Trophoblast cell (in vitro differentiated cells and primary cell): ENCODE measurements around the gene IL21R.

Experiments
- DNase-seq, 2 donors: peaks; one replicate each; pipeline ENCODE4 v3.0.0-alpha.2; 2016
- H2AFZ ChIP-seq: 2 replicates; pipeline ENCODE4 v1.6.1; 2013; ENCODE audit warnings: low read length, moderate library complexity, mild to moderate bottlenecking; ENCODE audit not compliant: insufficient read depth, poor library complexity
- H2AK5ac ChIP-seq: 2 replicates; pipeline ENCODE4 v1.6.1; 2013; ENCODE audit warnings: mild to moderate bottlenecking, low read length
- H2BK120ac ChIP-seq: 2 replicates; pipeline ENCODE4 v1.6.1; 2013; ENCODE audit warnings: low read length, mild to moderate bottlenecking, moderate library complexity; ENCODE audit not compliant: insufficient read depth, poor library complexity
- H2BK12ac ChIP-seq: 2 replicates; pipeline ENCODE4 v1.6.1; 2013; ENCODE audit warnings: mild to moderate bottlenecking, low read length, moderate library complexity
- H2BK5ac ChIP-seq: 2 replicates; pipeline ENCODE4 v1.6.1; 2013; ENCODE audit warnings: low read length, low read depth, moderate library complexity, mild to moderate bottlenecking; ENCODE audit not compliant: poor library complexity
- H3K14ac ChIP-seq: 2 replicates; pipeline ENCODE4 v1.6.1; 2013; ENCODE audit warnings: mild to moderate bottlenecking, low read length
- H3K18ac ChIP-seq: 2 replicates; pipeline ENCODE4 v1.6.1; 2013; ENCODE audit warnings: mild to moderate bottlenecking, low read length
- H3K23ac ChIP-seq: 2 replicates; pipeline ENCODE4 v1.6.1; 2013; ENCODE audit warnings: low read length
- H3K27ac ChIP-seq: 2 replicates; pipeline ENCODE4 v1.5.1; 2013; ENCODE audit warnings: low read depth, mild to moderate bottlenecking, inconsistent platforms, low read length, moderate library complexity
- H3K27me3 ChIP-seq: 2 replicates; pipeline ENCODE4 v1.6.1; 2013; ENCODE audit warnings: inconsistent platforms, mild to moderate bottlenecking, low read length, moderate library complexity; ENCODE audit not compliant: insufficient read depth
- H3K36me3 ChIP-seq, 2 experiments: 1 replicate in 1 of 2; 2 replicates in 1 of 2; pipeline ENCODE4 v1.6.1; 2013; ENCODE audit warnings: low read length in 2 of 2, mild to moderate bottlenecking in 2 of 2, moderate library complexity in 1 of 2; ENCODE audit not compliant: insufficient read depth in 2 of 2, control insufficient read depth in 1 of 2
- H3K4ac ChIP-seq: 2 replicates; pipeline ENCODE4 v1.6.1; 2013; ENCODE audit warnings: low read depth, mild to moderate bottlenecking, low read length, moderate library complexity
- H3K4me1 ChIP-seq, 2 experiments: 1 replicate in 1 of 2; 2 replicates in 1 of 2; pipeline ENCODE4 v1.6.1; 2013; ENCODE audit warnings: low read length in 2 of 2, mild to moderate bottlenecking in 2 of 2, moderate library complexity in 1 of 2; ENCODE audit not compliant: insufficient read depth in 2 of 2, control insufficient read depth in 1 of 2
- H3K4me2 ChIP-seq: 2 replicates; pipeline ENCODE4 v1.6.1; 2013; ENCODE audit warnings: inconsistent platforms, mild to moderate bottlenecking, low read length, moderate library complexity
- H3K4me3 ChIP-seq: 2 replicates; pipeline ENCODE4 v1.5.1; 2013; ENCODE audit warnings: mild to moderate bottlenecking, low read depth, low read length, inconsistent platforms
- H3K79me1 ChIP-seq: one replicate; pipeline ENCODE4 v1.6.1; 2013; ENCODE audit warnings: low read length
- H3K79me2 ChIP-seq: 2 replicates; pipeline ENCODE4 v1.6.1; 2013; ENCODE audit warnings: low read length, mild to moderate bottlenecking; ENCODE audit not compliant: control insufficient read depth, insufficient read depth, poor library complexity
- H3K9ac ChIP-seq: 2 replicates; pipeline ENCODE4 v1.6.1; 2013; ENCODE audit warnings: mild to moderate bottlenecking, low read length
- H3K9me3 ChIP-seq: 2 replicates; pipeline ENCODE4 v1.6.1; 2013; ENCODE audit warnings: low read depth, mild to moderate bottlenecking, control low read depth, inconsistent platforms, low read length; ENCODE audit not compliant: insufficient read depth
- H4K12ac ChIP-seq: 2 replicates; pipeline ENCODE4 v1.6.1; 2013; ENCODE audit warnings: low read depth, mild to moderate bottlenecking, low read length, moderate library complexity
- H4K8ac ChIP-seq: 2 replicates; pipeline ENCODE4 v1.6.1; 2013; ENCODE audit warnings: low read depth, mild to moderate bottlenecking, low read length, moderate library complexity
- H4K91ac ChIP-seq: one replicate; pipeline ENCODE4 v1.6.1; 2013; ENCODE audit warnings: low read depth, mild to moderate bottlenecking, low read length, moderate library complexity
- WGBS: extraction: QIAGEN DNeasy Blood & Tissue Kit; methylation state at CpG from one replicate; pipeline ENCODE4 v1.1.7; 2013; ENCODE audit warnings: missing lambda C conversion rate; ENCODE audit not compliant: insufficient read length, insufficient coverage; ENCODE audit errors: extremely low coverage; 5-methylcytosine and 5-hydroxymethylcytosine counted together

The IL21R gene

GRCh38 chr16:27473101-27473900, 71.3 kb downstream of the IL21R start:
- no peak overlapping the region for H3K27ac ChIP-seq
- no peak overlapping the region for H2BK12ac ChIP-seq
- no peaks in the 10 kb centered on the region for H3K79me1 ChIP-seq
- H3K9ac ChIP-seq = no peak overlapping the region
- no peak overlapping the region for H4K8ac ChIP-seq
- peaks cover 2% of the 10 kb centered on the region for H3K9me3 ChIP-seq
- no peak overlapping the region for H2BK5ac ChIP-seq
- no peak overlapping the region for H3K23ac ChIP-seq
- no peak overlapping the region for H3K14ac ChIP-seq
- H2BK120ac ChIP-seq = no peak overlapping the region
- H3K79me2 ChIP-seq = no peaks in the 10 kb centered on the region
- no peak for DNase-seq
- H3K4me2 ChIP-seq = no peak overlapping the region
- H2AFZ ChIP-seq = no peak overlapping the region
- H3K27me3 ChIP-seq = no peaks in the 10 kb centered on the region
- H3K36me3 ChIP-seq = peaks cover 75 to 80% of the 10 kb centered on the region in 2 experiments
- no CpG with 5 or more reads among the region's 9 CpGs for WGBS
- H3K4me1 ChIP-seq = peaks cover 7 to 14% of the 10 kb centered on the region in 2 experiments
- H4K91ac ChIP-seq = no peak overlapping the region
- H3K18ac ChIP-seq = no peak overlapping the region
- H4K12ac ChIP-seq = no peak overlapping the region
- H3K4me3 ChIP-seq = no peak overlapping the region
- H3K4ac ChIP-seq = no peak overlapping the region
- no peak overlapping the region for H2AK5ac ChIP-seq

GRCh38 chr16:27474041-27474440, 72.1 kb downstream of the IL21R start:
- Histone ChIP-seq H3K79me1 (no peaks in the 10 kb centered on the region), H3K18ac (no peak overlapping the region), H2AK5ac (no peak overlapping the region), H3K14ac (no peak overlapping the region), H3K4me2 (no peak overlapping the region), H3K4me3 (no peak overlapping the region), H2AFZ (no peak overlapping the region), H3K9me3 (peaks cover 2% of the 10 kb centered on the region), H4K12ac (no peak overlapping the region), H2BK12ac (no peak overlapping the region), H3K27ac (no peak overlapping the region), H3K27me3 (no peaks in the 10 kb centered on the region), H3K4me1 (peaks cover 7 to 14% of the 10 kb centered on the region in 2 experiments), H2BK120ac (no peak overlapping the region), H3K4ac (no peak overlapping the region), H3K36me3 (peaks cover 70 to 78% of the 10 kb centered on the region in 2 experiments), H2BK5ac (no peak overlapping the region), H3K9ac (no peak overlapping the region), H3K79me2 (no peaks in the 10 kb centered on the region), H4K91ac (no peak overlapping the region), H4K8ac (no peak overlapping the region), H3K23ac (no peak overlapping the region)
- no CpG with 5 or more reads among the region's 9 CpGs for WGBS
- DNase-seq = no peak

GRCh38 chr16:27474921-27475320, 72.9 kb downstream of the IL21R start:
- Histone ChIP-seq H2BK12ac (no peak overlapping the region), H4K8ac (no peak overlapping the region)
- WGBS = no CpG with 5 or more reads among the region's 9 CpGs

GRCh38 chr16:27475561-27475960, 73.6 kb downstream of the IL21R start:
- Histone ChIP-seq H4K8ac (no peak overlapping the region), H3K79me2 (no peaks in the 10 kb centered on the region), H2AFZ (no peak overlapping the region), H2BK12ac (no peak overlapping the region), H3K9me3 (peaks cover 2% of the 10 kb centered on the region), H3K14ac (no peak overlapping the region), H2BK5ac (no peak overlapping the region), H4K91ac (no peak overlapping the region), H3K27ac (no peak overlapping the region), H3K36me3 (peaks cover 54 to 68% of the 10 kb centered on the region in 2 experiments), H3K23ac (no peak overlapping the region), H3K79me1 (no peaks in the 10 kb centered on the region), H3K4me1 (peaks cover 7 to 14% of the 10 kb centered on the region in 2 experiments), H4K12ac (no peak overlapping the region), H3K4ac (no peak overlapping the region), H3K9ac (no peak overlapping the region), H2AK5ac (no peak overlapping the region), H3K27me3 (no peaks in the 10 kb centered on the region), H3K4me2 (no peak overlapping the region), H3K4me3 (no peak overlapping the region), H2BK120ac (no peak overlapping the region), H3K18ac (no peak overlapping the region)
- WGBS = no CpG with 5 or more reads among the region's 9 CpGs
- no peak for DNase-seq

More at GRCh38 chr16:27474921-27475320, 72.9 kb downstream of the IL21R start:
- H3K4me2 ChIP-seq = no peak overlapping the region
- no peak overlapping the region for H3K14ac ChIP-seq
- no peak overlapping the region for H2AFZ ChIP-seq
- H3K9me3 ChIP-seq = peaks cover 2% of the 10 kb centered on the region
- H3K27ac ChIP-seq = no peak overlapping the region
- peaks cover 61 to 71% of the 10 kb centered on the region in 2 experiments for H3K36me3 ChIP-seq
- no peak for DNase-seq
- no peak overlapping the region for H2BK120ac ChIP-seq
- no peaks in the 10 kb centered on the region for H3K79me2 ChIP-seq
- no peak overlapping the region for H3K4me3 ChIP-seq
- no peak overlapping the region for H4K91ac ChIP-seq
- H3K27me3 ChIP-seq = no peaks in the 10 kb centered on the region
- no peaks in the 10 kb centered on the region for H3K79me1 ChIP-seq
- no peak overlapping the region for H4K12ac ChIP-seq
- H2AK5ac ChIP-seq = no peak overlapping the region
- no peak overlapping the region for H3K4ac ChIP-seq
- no peak overlapping the region for H3K9ac ChIP-seq
- H3K23ac ChIP-seq = no peak overlapping the region
- no peak overlapping the region for H3K18ac ChIP-seq
- peaks cover 7 to 14% of the 10 kb centered on the region in 2 experiments for H3K4me1 ChIP-seq
- H2BK5ac ChIP-seq = no peak overlapping the region
